ENCODE results near the gene TMEM132A. TPM values are rescaled to one million over a fixed set of nuclear protein-coding genes. Genes with fewer than 3 reads are reported as not detected.

TMEM132A gene
- polyA plus RNA-seq, 1 donor, result 36.0 TPM

Other genes starting within 250 kb of the TMEM132A start
- gene MS4A8, start 224.8 kb upstream of the TMEM132A start, polyA plus RNA-seq (ENCODE audit: insufficient read length), result 8.0 TPM
- gene MS4A18, start 199.7 kb upstream of the TMEM132A start, polyA plus RNA-seq (ENCODE audit: insufficient read length), result not detected
- gene MS4A15, start 167.6 kb upstream of the TMEM132A start, polyA plus RNA-seq (ENCODE audit: insufficient read length), result not detected
- gene MS4A10, start 139.1 kb upstream of the TMEM132A start, polyA plus RNA-seq (ENCODE audit: insufficient read length), result 0.08 TPM
- 18.0 TPM for gene CCDC86, start 82.3 kb upstream of the TMEM132A start, polyA plus RNA-seq (ENCODE audit: insufficient read length)
- gene PTGDR2, start 68.5 kb upstream of the TMEM132A start, polyA plus RNA-seq (ENCODE audit: insufficient read length), result 1.4 TPM
- not detected for gene ZP1, start 56.9 kb upstream of the TMEM132A start, polyA plus RNA-seq (ENCODE audit: insufficient read length)
- 56.6 TPM for gene PRPF19, start 17.9 kb upstream of the TMEM132A start, polyA plus RNA-seq (ENCODE audit: insufficient read length)
- 99.9 TPM for gene TMEM109, start 10.3 kb upstream of the TMEM132A start, polyA plus RNA-seq (ENCODE audit: insufficient read length)
- 18.2 TPM for gene SLC15A3, start 27.7 kb downstream of the TMEM132A start, polyA plus RNA-seq (ENCODE audit: insufficient read length)
- gene CD6, start 47.2 kb downstream of the TMEM132A start, polyA plus RNA-seq (ENCODE audit: insufficient read length), result 0.83 TPM
- gene CD5, start 178.0 kb downstream of the TMEM132A start, polyA plus RNA-seq (ENCODE audit: insufficient read length), result 0.13 TPM
- 16.9 TPM for gene VPS37C, start 237.0 kb downstream of the TMEM132A start, polyA plus RNA-seq (ENCODE audit: insufficient read length)

Data from forelimb muscle (tissue), 1 donor.